ENCODE measurements around the gene GGCX.

The GGCX gene

DNA sequence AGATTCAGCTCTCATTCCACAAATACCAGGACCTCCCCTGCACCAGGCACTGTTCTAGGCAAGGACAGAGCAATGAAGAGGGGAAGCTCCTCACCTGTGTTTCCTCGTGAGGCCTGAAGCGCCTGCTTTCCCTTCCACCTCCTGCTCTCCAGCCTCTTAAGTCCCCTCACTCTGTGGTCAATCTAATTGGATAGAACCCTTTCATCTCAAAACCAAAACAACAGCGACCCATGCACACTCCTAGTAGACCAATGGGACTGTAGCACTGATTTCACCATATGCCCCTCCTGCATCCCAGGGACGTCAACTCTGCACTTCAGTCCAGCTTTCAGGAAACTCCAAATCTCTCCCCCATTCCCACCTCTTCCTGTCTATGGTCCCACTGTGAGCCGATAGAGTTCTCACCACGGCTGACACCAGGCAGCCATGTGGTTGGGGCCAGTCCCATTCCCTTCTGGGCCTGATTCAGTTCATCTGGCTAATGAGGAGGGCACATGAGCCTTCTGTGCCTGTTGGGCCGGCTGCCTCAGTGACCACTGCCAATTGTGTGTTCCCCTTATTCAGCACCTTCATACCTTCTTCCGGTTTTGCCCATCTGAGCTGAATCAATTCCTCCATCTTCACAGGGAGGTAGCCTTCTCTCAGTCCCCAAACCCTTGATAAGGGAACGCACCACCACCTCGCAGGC, 55.6 kb downstream of the GGCX start:
- no peak for DNase-seq

DNA sequence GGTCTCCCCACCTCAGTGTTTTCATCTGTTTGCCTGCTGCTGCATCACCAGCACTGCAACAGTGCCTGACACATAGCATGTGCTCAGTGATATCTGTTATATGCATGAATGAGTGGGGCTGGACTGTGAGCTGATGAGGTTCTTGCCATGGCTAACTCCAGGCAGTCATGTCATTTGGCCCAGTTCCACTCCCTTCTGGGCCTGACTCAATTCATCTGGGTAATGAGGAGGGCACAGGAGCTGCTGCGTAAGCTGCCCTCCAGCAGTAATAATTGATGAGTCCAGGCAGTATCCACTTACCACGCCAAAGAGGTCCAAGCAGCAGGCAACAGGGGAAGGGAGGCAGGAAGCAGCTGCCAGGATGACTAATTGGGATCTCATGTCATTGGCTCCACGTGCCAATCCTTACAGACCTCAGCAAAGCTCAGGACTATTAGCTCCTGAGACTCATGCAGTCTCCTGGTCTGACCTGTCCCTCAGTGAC, 56.5 kb downstream of the GGCX start:
- DNase-seq, result no peak

DNA sequence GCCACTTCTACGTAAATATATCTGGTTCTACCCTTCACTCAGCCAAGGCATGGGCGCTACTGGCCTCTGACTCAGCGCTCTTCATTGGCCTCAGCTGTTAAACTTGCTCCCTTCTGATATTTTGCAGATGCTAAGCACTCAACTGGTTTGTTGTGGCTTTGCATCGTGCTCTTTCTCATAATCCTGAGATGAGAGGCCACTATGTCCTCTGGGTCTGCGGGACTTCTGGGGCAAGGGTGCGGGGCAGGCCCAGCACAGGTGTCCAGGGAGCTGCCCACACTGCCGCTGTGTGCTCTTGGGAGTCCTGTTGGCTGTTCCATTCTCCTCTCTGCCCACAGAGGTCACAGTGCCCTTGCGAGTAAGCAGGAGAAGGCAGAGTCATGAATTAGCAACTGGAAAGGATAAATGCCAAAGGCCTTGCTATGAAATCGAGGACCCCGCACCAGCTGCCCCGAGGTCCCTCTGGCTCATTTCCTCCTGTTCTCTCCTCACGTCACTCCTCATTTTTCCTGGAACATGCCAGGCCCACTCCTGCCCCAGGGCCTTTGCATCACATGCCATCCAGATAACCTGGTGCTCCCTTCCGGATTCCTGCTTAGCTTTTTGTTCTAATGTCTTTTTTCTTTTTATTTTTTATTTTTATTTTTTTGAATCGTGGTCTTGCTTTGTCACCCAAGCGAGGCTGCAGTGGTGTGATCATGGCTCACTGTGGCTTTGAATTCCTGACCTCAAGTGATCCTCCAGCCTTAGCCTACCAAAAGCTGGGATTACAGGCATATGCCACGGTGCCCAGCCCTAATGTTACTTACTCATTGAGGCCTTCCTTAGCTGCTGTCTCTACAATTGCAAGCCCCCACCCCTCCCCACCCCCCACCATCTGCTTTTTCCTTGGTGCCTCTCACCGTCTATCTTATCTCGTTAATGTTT, 57.2 kb downstream of the GGCX start:
- no peak for DNase-seq

DNA sequence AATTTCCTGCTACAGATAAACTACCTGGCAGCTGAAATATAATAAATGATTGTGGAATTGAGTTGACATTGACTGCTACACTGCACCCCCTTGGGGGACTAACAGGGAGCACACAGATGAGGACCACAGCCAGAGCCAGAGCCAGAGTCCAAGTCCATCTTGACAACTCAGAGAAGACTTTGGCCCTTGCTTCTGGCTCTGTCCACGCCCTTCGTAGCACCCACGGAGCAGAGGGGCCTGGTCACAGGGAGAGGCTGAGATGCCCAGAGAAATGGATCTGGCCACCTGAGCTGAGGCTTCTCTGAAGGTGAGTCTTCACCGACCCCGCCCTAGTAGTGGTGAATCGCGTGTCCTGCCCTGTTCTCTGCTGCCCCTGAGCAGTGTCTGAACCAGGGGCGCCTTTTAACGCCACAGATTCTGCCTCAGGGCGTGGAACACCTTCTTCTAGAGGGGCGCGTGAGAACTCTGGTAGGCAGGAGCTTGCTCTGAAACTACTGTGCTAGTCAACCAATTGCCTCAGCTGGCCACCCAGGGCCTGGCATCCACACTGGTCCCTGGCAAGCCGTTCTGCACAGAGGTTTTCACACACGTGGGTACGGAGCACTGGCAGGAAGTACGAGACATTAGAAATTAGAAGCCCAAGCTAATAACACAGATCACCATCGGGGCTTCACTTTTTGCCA, 58.0 kb downstream of the GGCX start:
- DNase-seq, result no peak

DNA sequence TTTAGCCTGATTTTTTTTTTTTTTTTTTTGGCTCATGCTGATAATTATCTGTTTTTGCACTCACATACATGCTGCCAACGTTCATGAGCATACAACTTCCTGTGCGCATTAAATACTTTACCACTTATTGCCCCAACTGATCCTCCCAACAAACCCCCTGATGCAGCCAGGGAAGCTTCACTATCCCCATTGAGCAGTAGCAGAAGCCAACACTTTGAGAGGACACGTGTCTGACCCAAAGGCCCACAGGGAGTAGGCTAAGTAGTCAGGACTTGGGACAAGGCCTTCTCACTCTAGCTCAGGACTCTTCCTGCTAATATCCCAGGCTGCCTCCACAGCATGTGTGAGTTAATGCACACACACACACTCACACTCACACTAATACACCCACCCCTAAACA, 58.6 kb downstream of the GGCX start:
- no peak for DNase-seq

DNA sequence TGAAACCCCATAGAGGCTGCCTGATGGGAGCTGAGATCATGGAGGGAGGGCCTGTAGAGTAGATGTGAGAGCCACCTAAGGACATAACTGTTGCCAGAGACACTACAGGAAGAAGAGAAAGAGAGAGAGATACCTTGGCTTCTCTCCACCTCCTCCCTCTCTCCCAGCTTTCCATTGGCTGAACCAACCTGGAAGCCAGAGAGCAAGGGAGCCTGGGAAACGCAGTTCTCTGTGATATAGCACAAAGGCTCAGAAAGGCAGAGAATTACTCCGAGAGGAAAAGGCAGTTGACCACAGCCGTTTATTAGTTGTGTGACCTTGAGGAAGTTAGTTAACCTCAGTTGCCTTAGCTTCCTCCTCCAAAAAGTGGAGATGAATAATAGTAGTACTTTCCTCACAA, 60.0 kb downstream of the GGCX start:
- DNase-seq, result no peak

DNA sequence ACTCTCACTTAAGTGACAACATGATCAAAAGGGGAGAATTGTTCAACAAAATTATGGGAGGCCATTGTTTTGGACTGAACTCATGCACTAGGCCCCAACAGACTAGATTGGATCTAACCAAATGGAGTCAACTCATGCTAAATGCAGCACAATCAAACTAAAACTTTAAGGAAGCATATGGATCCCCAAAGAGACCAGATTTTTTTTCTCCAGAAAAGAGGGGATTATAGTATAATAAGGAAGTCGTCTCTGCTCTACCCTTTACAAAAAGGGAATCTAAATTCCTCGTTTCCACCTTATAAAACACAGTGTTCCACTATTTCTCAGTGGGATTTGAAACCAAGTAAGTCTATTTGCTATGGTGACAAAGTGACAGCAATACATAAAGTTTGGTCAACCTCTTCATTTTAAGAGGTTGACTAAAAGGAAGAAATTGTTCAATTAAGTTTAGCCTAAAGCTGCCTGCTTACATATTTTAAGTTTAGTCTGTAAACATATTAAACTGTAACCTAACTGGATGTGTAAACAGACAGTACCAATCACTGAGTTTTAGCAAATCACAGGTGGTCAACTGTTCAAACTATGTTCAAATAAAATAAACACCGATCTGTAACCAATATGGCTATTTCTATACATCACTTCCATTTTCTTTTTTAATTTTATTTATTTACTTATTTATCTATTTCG, 63.2 kb downstream of the GGCX start:
- no peak for DNase-seq

DNA sequence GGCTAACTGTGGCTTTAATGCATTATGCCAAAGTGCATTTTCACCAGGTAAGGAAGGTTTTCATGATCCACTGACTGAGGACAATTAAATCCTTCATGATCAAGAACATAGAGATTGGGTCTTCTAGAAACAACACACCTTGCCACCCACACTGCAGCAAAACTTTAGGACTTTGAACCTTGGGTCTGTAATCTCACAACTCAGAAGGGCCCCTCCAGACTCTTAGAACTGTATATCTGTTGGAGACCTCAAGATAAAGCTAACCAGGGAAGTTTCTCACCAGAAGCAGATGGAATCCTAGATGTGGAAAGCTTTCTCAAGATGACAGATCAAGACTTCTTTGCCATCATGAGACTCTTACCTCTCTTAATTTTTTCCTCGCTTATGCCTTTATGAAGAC, 64.9 kb downstream of the GGCX start:
- DNase-seq, result no peak
